Tongue (tissue), 2 donors: ENCODE data around the gene MRPL21. TPM values are rescaled to one million over a fixed set of nuclear protein-coding genes. Genes with fewer than 3 reads are reported as not detected.

Experiments
- DNase-seq: peaks from one replicate; pipeline ENCODE4 v3.0.0-alpha.2; 2015
- total RNA-seq: library from RNA; depleted of rRNA; stranded (reverse); fragments of >200 nt; gene quantifications from one replicate; pipeline ENCODE4 v1.2.3, GENCODE V29; 2014

Gene MRPL21
- 30.1 TPM for total RNA-seq

- peak; percentile 92 for DNase-seq
These were observed at the start of gene MRPL21, which contains the start of gene IGHMBP2 for GRCh38 chr11:68903288-68904247. Gene MRPL21, minus strand, starts transcription at chr11:68903832. Its CDS starts 22 bp downstream, at chr11:68903810. Gene IGHMBP2, plus strand, starts transcription at chr11:68903891. Its CDS starts 62 bp downstream, at chr11:68903953.

GRCh38 chr11:68950762-68951161 lies 47.1 kb upstream of the MRPL21 start:
- no peak for DNase-seq

GRCh38 chr11:68950270-68950669 lies 46.6 kb upstream of the MRPL21 start:
- no peak for DNase-seq

- no peak for DNase-seq
These were observed 45.3 kb upstream of the MRPL21 start for GRCh38 chr11:68948935-68949334.

GRCh38 chr11:68948496-68948895 lies 44.9 kb upstream of the MRPL21 start:
- no peak for DNase-seq

- DNase-seq: no peak
These were observed 43.5 kb upstream of the MRPL21 start for GRCh38 chr11:68947151-68947550.

GRCh38 chr11:68946416-68947090 lies 42.9 kb upstream of the MRPL21 start:
- peak; percentile 70 for DNase-seq

GRCh38 chr11:68942751-68943271 lies 39.2 kb upstream of the MRPL21 start:
- no peak for DNase-seq

- DNase-seq: no peak
These were observed 38.5 kb upstream of the MRPL21 start for GRCh38 chr11:68942095-68942620.

GRCh38 chr11:68941324-68942094 lies 37.9 kb upstream of the MRPL21 start:
- DNase-seq: no peak

- DNase-seq: no peak
These were observed 37.2 kb upstream of the MRPL21 start for GRCh38 chr11:68940651-68941323.

- no peak for DNase-seq
These were observed 36.2 kb upstream of the MRPL21 start for GRCh38 chr11:68939583-68940555.

- DNase-seq: no peak
These were observed 35.4 kb upstream of the MRPL21 start for GRCh38 chr11:68938816-68939582.

GRCh38 chr11:68938088-68938487 lies 34.5 kb upstream of the MRPL21 start:
- DNase-seq: no peak

GRCh38 chr11:68936676-68937620 lies 33.3 kb upstream of the MRPL21 start:
- no peak for DNase-seq

- DNase-seq: no peak
These were observed 32.7 kb upstream of the MRPL21 start for GRCh38 chr11:68936358-68936636.

- no peak for DNase-seq
These were observed 32.1 kb upstream of the MRPL21 start for GRCh38 chr11:68935516-68936357.
